Ishikawa (cell line): ENCODE data around the gene STPG1.

Source experiments
- CEBPB ChIP-seq: IDR thresholded peaks from 2 replicates; pipeline ENCODE4 v1.6.1; 2012
- CREB1 ChIP-seq: IDR thresholded peaks from 2 replicates; pipeline ENCODE4 v1.6.1; 2012; ENCODE audit warnings: low read depth
- EGR1 ChIP-seq: IDR thresholded peaks from 2 replicates; pipeline ENCODE4 v1.6.1; 2012
- EP300 ChIP-seq: IDR thresholded peaks from 2 replicates; pipeline ENCODE4 v1.6.1; 2012; ENCODE audit warnings: borderline replicate concordance
- FOXM1 ChIP-seq: IDR thresholded peaks from 2 replicates; pipeline ENCODE4 v1.6.1; 2012; ENCODE audit warnings: low read depth, borderline replicate concordance
- MAX ChIP-seq: IDR thresholded peaks from 2 replicates; pipeline ENCODE4 v1.6.1; 2012
- NFIC ChIP-seq: IDR thresholded peaks from 2 replicates; pipeline ENCODE4 v1.6.1; 2012
- RAD21 ChIP-seq: IDR thresholded peaks from 2 replicates; pipeline ENCODE4 v1.6.1; 2012; ENCODE audit warnings: low read depth
- REST ChIP-seq: IDR thresholded peaks from 2 replicates; pipeline ENCODE4 v1.6.1; 2012; ENCODE audit warnings: low read depth, mild to moderate bottlenecking
- TAF1 ChIP-seq: IDR thresholded peaks from 2 replicates; pipeline ENCODE4 v1.6.1; 2012; ENCODE audit warnings: low read depth, mild to moderate bottlenecking
- TCF12 ChIP-seq: IDR thresholded peaks from 2 replicates; pipeline ENCODE4 v1.6.1; 2012; ENCODE audit warnings: low read depth
- TEAD4 ChIP-seq: IDR thresholded peaks from 2 replicates; pipeline ENCODE4 v1.6.1; 2012
- USF1 ChIP-seq: IDR thresholded peaks from 2 replicates; pipeline ENCODE4 v1.6.1; 2012
- YY1 ChIP-seq: IDR thresholded peaks from 2 replicates; pipeline ENCODE4 v1.6.1; 2012; ENCODE audit warnings: low read depth
- ZBTB7A ChIP-seq: IDR thresholded peaks from 2 replicates; pipeline ENCODE4 v1.6.1; 2012; ENCODE audit warnings: low read depth

STPG1 gene

GRCh38 chr1:24321697-24322469 lies 91.7 kb downstream of the STPG1 start:
- TF ChIP-seq TAF1 (no peak), TCF12 (no peak), FOXM1 (no peak), ZBTB7A (no peak), TEAD4 (no peak), CREB1 (no peak), RAD21 (no peak), EGR1 (no peak), USF1 (no peak), REST (no peak)

GRCh38 chr1:24321126-24321525 lies 92.5 kb downstream of the STPG1 start:
- TF ChIP-seq YY1 (no peak), CREB1 (no peak), EGR1 (no peak)

GRCh38 chr1:24319962-24320361 lies 93.6 kb downstream of the STPG1 start:
- no peak for TF ChIP-seq FOXM1
- no peak for TF ChIP-seq USF1
- no peak for TF ChIP-seq EP300
- no peak for TF ChIP-seq TEAD4
- no peak for TF ChIP-seq CEBPB
- no peak for TF ChIP-seq CREB1
- TF ChIP-seq ZBTB7A, result no peak
- no peak for TF ChIP-seq YY1
- no peak for TF ChIP-seq NFIC
- no peak for TF ChIP-seq REST
- no peak for TF ChIP-seq TCF12
- TF ChIP-seq TAF1, result no peak
- no peak for TF ChIP-seq EGR1
- TF ChIP-seq RAD21, result no peak
- TF ChIP-seq MAX, result no peak

GRCh38 chr1:24319312-24319863 lies 94.2 kb downstream of the STPG1 start, which contains the start of gene GRHL3:
Gene GRHL3, plus strand, starts transcription at chr1:24319357. Its CDS starts 195 bp downstream, at chr1:24319552.
- TF ChIP-seq NFIC (no peak), MAX (peak; percentile 31), CEBPB (no peak), TEAD4 (no peak), REST (no peak), TCF12 (0 out of 2 replicates have a peak, but pooled peaks have one; percentile 34)
